ENCODE results near the gene PPP1R14C.
"Not testable (repeated sequence)": the region's sequence is repeated elsewhere in the genome, so short reads cannot be mapped to it uniquely, and the experiment has no call there.

- TF ChIP-seq ARNTL (CRISPR knock-in tag; IDR thresholded peaks at IDR 0.05; ENCODE audit: borderline replicate concordance, low read depth); ZNF8 (CRISPR knock-in tag; IDR thresholded peaks at IDR 0.05); ZC3H10 (CRISPR knock-in tag; IDR thresholded peaks at IDR 0.05); TOX (CRISPR knock-in tag; IDR thresholded peaks at IDR 0.05; ENCODE audit: borderline replicate concordance); PATZ1 (CRISPR knock-in tag; IDR thresholded peaks at IDR 0.05; ENCODE audit: borderline replicate concordance); PPARA (CRISPR knock-in tag; IDR thresholded peaks at IDR 0.05; ENCODE audit: borderline replicate concordance): not testable (repeated sequence)
- TF ChIP-seq, protein P1, sequence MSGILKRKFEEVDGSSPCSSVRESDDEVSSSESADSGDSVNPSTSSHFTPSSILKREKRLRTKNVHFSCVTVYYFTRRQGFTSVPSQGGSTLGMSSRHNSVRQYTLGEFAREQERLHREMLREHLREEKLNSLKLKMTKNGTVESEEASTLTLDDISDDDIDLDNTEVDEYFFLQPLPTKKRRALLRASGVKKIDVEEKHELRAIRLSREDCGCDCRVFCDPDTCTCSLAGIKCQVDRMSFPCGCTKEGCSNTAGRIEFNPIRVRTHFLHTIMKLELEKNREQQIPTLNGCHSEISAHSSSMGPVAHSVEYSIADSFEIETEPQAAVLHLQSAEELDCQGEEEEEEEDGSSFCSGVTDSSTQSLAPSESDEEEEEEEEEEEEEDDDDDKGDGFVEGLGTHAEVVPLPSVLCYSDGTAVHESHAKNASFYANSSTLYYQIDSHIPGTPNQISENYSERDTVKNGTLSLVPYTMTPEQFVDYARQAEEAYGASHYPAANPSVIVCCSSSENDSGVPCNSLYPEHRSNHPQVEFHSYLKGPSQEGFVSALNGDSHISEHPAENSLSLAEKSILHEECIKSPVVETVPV (CRISPR knock-in tag; IDR thresholded peaks at IDR 0.05): not testable (repeated sequence)
- TF ChIP-seq, protein P2, sequence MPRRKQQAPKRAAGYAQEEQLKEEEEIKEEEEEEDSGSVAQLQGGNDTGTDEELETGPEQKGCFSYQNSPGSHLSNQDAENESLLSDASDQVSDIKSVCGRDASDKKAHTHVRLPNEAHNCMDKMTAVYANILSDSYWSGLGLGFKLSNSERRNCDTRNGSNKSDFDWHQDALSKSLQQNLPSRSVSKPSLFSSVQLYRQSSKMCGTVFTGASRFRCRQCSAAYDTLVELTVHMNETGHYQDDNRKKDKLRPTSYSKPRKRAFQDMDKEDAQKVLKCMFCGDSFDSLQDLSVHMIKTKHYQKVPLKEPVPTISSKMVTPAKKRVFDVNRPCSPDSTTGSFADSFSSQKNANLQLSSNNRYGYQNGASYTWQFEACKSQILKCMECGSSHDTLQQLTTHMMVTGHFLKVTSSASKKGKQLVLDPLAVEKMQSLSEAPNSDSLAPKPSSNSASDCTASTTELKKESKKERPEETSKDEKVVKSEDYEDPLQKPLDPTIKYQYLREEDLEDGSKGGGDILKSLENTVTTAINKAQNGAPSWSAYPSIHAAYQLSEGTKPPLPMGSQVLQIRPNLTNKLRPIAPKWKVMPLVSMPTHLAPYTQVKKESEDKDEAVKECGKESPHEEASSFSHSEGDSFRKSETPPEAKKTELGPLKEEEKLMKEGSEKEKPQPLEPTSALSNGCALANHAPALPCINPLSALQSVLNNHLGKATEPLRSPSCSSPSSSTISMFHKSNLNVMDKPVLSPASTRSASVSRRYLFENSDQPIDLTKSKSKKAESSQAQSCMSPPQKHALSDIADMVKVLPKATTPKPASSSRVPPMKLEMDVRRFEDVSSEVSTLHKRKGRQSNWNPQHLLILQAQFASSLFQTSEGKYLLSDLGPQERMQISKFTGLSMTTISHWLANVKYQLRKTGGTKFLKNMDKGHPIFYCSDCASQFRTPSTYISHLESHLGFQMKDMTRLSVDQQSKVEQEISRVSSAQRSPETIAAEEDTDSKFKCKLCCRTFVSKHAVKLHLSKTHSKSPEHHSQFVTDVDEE (CRISPR knock-in tag; IDR thresholded peaks at IDR 0.05): not testable (repeated sequence)
Measured at GRCh38 chr6:150241756-150242155, 98.9 kb downstream of the PPP1R14C start.
